MG63 (cell line): ENCODE measurements around the gene CAT. TPM values are rescaled to one million over a fixed set of nuclear protein-coding genes. Genes with fewer than 3 reads are reported as not detected.

Source experiments
- DNase-seq: peaks from one replicate; pipeline ENCODE4 v3.0.0-alpha.2; 2020
- H3K27me3 ChIP-seq: fragments of 250-450 bp; sonication (Bioruptor Pico); 2 replicates; pipeline ENCODE4 v1.5.1; 2020; ENCODE audit warnings: mild to moderate bottlenecking, moderate library complexity
- H3K36me3 ChIP-seq: fragments of 250-450 bp; sonication (Bioruptor Pico); 2 replicates; pipeline ENCODE4 v1.5.1; 2020; ENCODE audit warnings: mild to moderate bottlenecking, moderate library complexity
- H3K4me3 ChIP-seq: fragments of 250-450 bp; sonication (Bioruptor Pico); 2 replicates; pipeline ENCODE4 v1.5.1; 2020; ENCODE audit warnings: mild to moderate bottlenecking, moderate library complexity
- H3K9me3 ChIP-seq: fragments of 250-450 bp; sonication (Bioruptor Pico); 2 replicates; pipeline ENCODE4 v1.5.1; 2020; ENCODE audit warnings: mild to moderate bottlenecking, moderate library complexity
- total RNA-seq: library from RNA; depleted of rRNA; stranded (reverse); fragments of >200 nt; shearing (Covaris generic); gene quantifications from 2 replicates; pipeline ENCODE4 v1.2.3, GENCODE V29; 2014; ENCODE audit warnings: low replicate concordance

CAT gene
- total RNA-seq, 1 experiment from 2014 or later, result 124 TPM

- Histone ChIP-seq H3K36me3 (peaks cover 35% of the 10 kb centered on the region), H3K4me3 (no peak overlapping the region), H3K9me3 (no peaks in the 10 kb centered on the region), H3K27me3 (no peaks in the 10 kb centered on the region)
- no peak for DNase-seq
These were observed 36.9 kb downstream of the CAT start for GRCh38 chr11:34475656-34476055.

DNA sequence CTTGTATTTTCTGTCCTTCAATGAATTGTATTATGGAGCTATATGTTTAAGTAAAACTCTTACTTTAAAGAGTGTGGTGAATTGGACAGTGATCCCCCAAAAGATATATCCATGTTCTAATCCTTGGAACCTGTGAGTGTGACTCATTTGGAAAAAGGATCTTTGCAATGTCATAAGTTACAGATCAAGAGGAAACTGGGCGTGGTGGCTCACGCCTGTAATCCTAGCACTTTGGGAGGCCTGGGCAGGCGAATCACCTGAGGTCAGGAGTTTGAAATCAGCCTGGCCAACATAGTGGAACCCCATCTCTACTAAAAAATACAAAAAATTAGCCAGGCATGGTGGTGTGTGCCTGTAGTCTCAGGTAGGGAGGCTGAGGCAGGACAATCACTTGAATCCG lies 38.1 kb downstream of the CAT start:
- DNase-seq, result peak; percentile 28
- Histone ChIP-seq H3K27me3 (no peaks in the 10 kb centered on the region), H3K4me3 (no peak overlapping the region), H3K36me3 (peaks cover 23% of the 10 kb centered on the region), H3K9me3 (no peaks in the 10 kb centered on the region)

DNA sequence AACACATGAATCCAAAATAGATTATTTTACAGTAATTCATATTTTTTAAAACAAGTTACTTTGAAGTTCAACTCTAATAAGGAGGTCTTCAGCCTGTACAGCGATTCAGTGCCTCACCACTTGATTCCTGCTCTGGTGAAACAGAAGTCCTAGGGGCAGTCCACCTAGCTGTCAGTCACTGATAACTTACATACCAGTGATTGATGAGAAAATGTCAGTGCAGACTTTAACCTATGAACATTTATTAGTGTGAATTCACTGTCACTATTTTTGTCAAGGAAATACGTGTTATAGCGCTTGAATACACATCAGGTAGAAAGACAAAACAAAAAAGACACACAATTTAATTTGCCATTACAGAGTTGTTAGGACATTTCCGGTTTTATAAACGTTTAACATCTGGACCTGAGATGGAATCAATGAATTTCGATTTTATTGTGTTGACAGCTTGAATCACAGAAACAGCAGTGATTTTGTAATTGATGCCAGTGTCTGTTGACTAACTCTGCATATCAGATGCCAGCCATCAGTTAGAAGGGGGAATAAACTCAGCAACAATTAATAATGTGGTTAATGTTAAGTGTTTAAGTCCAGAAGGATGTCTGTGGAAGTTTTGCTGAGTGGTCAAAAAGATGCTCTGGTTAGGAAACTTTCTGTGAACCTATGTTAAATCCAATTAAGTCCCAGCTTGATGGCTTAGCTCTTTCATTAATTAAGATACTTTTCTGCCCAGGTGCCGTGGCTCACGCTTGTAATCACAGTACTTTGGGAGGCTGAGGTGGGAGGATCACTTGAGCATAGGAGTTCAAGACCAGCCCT lies 40.3 kb downstream of the CAT start:
- Histone ChIP-seq H3K27me3 (no peaks in the 10 kb centered on the region), H3K9me3 (no peaks in the 10 kb centered on the region), H3K36me3 (peaks cover under 1% of the 10 kb centered on the region), H3K4me3 (no peak overlapping the region)
- no peak for DNase-seq

GRCh38 chr11:34480314-34480713 lies 41.6 kb downstream of the CAT start:
- no peaks in the 10 kb centered on the region for H3K9me3 ChIP-seq
- no peak overlapping the region for H3K4me3 ChIP-seq
- DNase-seq, result no peak
- no peaks in the 10 kb centered on the region for H3K36me3 ChIP-seq
- no peaks in the 10 kb centered on the region for H3K27me3 ChIP-seq

GRCh38 chr11:34481307-34481706 lies 42.6 kb downstream of the CAT start:
- no peak for DNase-seq
- H3K36me3 ChIP-seq, result no peaks in the 10 kb centered on the region
- no peaks in the 10 kb centered on the region for H3K9me3 ChIP-seq
- H3K27me3 ChIP-seq, result no peaks in the 10 kb centered on the region
- no peak overlapping the region for H3K4me3 ChIP-seq

- no peak for DNase-seq
- no peaks in the 10 kb centered on the region for H3K36me3 ChIP-seq
- no peaks in the 10 kb centered on the region for H3K27me3 ChIP-seq
- H3K4me3 ChIP-seq, result no peak overlapping the region
- H3K9me3 ChIP-seq, result no peaks in the 10 kb centered on the region
These were observed 44.6 kb downstream of the CAT start for GRCh38 chr11:34483106-34483874.

GRCh38 chr11:34487430-34487829 lies 48.7 kb downstream of the CAT start:
- no peak overlapping the region for H3K4me3 ChIP-seq

DNA sequence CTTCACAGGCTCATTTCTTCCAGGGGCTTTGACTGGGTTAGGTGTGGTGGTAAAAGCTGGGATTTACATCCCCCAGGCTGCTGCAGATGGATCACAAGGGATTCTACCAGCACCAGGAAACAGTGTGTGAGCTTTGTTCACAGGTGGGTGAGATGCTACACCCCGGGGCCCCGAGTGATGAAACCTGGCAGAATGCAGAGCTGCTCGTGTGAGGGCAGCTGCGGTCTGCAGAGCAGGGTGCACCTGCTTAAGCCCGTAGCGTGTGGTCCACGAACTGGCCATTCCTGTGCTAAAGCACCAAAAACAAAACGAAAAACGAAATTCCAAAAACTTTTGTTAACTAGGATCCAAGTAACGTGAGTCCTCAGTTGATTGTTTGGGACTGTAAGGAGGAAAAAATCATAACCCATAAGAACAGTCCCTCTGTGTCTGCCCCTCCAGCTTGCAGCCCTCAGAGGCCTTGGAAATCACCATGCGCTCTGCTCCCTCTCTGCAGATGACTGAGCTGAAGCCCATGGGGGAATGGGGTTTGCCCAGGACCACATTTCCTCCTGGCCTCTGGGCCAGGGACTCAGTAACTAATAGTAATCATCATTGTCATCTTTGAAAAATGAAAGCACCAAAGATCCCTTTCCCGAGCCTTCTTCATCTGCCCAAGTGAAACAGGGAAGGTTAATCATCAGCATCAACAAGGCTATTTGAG lies 50.3 kb downstream of the CAT start:
- H3K27me3 ChIP-seq, result no peaks in the 10 kb centered on the region
- H3K4me3 ChIP-seq, result no peak overlapping the region
- H3K36me3 ChIP-seq, result no peaks in the 10 kb centered on the region
- H3K9me3 ChIP-seq, result no peaks in the 10 kb centered on the region
- DNase-seq, result no peak

More at GRCh38 chr11:34487430-34487829, 48.7 kb downstream of the CAT start:
- Histone ChIP-seq H3K36me3 (no peaks in the 10 kb centered on the region), H3K9me3 (no peaks in the 10 kb centered on the region), H3K27me3 (no peaks in the 10 kb centered on the region)
- no peak for DNase-seq

- Histone ChIP-seq H3K4me3 (no peak overlapping the region), H3K9me3 (no peaks in the 10 kb centered on the region), H3K36me3 (no peaks in the 10 kb centered on the region), H3K27me3 (no peaks in the 10 kb centered on the region)
- DNase-seq, result no peak
These were observed 51.6 kb downstream of the CAT start for GRCh38 chr11:34490304-34490703.

- Histone ChIP-seq H3K36me3 (no peaks in the 10 kb centered on the region), H3K27me3 (no peaks in the 10 kb centered on the region), H3K4me3 (no peak overlapping the region), H3K9me3 (no peaks in the 10 kb centered on the region)
- DNase-seq, result peak; percentile 31
These were observed 54.2 kb downstream of the CAT start for GRCh38 chr11:34492806-34493414.

DNA sequence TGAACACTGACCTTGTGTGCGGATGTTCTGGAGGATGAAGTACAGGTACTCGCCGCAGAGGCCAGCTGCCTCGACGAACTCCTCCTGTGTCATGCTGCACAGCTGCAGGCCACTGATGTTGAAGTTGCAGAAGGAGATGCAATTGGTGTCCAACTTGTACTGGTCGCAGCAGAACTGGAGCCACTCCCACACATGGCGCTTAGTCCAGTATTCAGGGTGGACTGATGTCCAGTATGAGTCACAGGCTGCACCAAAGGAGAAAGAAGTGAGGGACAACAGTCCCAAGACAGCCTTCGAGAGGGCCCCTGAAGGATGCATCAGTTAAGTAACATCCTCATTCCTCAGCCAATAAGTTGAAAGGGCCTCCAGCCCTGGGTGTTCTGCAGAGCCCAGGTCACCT lies 54.7 kb downstream of the CAT start:
- DNase-seq, result no peak
- Histone ChIP-seq H3K4me3 (no peak overlapping the region), H3K36me3 (no peaks in the 10 kb centered on the region), H3K9me3 (no peaks in the 10 kb centered on the region), H3K27me3 (no peaks in the 10 kb centered on the region)

DNA sequence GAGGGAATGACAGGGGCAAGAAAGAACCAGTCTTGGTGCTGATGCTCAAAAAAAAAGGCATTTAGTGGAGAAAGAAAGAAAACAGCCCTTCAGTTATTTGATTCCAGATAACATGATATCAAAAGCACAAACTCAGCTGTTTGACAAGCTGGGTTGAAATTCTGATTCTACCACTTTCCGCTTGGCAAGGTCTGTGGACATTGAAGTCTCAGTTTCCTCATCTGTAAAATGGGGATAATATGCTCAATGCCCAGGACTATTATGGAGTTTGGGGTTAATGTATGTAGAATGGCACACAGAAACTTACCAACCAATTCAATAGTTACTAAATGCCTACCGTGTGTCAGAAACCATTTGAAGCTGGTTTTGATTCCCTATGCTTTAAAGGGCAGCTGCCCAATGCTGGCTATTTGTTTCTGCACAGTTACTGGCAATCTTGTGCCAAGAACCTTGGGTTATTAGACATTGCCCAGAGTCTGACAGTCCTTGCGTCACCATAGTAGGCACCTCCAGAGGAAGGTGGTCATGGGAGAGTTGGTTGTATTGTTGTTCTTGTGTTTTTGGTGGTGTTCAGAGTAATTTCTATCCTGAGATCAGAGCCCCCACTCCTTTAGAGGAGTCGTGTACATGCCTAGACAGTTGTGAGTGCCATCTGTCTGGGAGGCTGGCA lies 55.3 kb downstream of the CAT start:
- Histone ChIP-seq H3K9me3 (no peaks in the 10 kb centered on the region), H3K4me3 (no peak overlapping the region)
- DNase-seq, result no peak

DNA sequence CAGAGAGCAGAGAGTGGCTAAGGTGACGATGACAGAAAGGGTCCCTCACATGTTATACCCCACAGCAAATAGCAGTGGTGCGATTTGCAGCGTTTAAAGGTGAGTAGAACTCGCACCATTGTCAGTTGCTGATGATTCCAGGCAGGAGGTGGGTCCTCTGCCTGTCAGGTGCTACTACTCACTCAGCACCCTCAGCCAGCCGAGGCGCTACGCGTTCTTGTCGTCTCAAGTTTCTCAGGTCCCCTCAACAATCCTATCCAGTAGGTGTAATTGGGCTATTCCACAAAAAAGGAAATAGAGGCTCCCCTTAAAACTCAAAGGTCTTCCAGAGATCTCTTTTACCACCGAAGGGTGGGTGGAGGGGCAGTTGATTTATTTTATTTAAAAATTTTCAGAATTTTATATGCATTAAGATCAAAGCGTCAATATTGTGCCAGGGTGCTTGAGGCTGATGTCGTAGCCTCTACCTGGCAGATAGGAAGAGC lies 56.5 kb downstream of the CAT start:
- no peaks in the 10 kb centered on the region for H3K9me3 ChIP-seq
- H3K36me3 ChIP-seq, result no peaks in the 10 kb centered on the region
- DNase-seq, result no peak
- no peaks in the 10 kb centered on the region for H3K27me3 ChIP-seq
- H3K4me3 ChIP-seq, result no peak overlapping the region

More for the DNA sequence above, 55.3 kb downstream of the CAT start:
- Histone ChIP-seq H3K36me3 (no peaks in the 10 kb centered on the region), H3K27me3 (no peaks in the 10 kb centered on the region)

GRCh38 chr11:34495724-34496377 lies 57.1 kb downstream of the CAT start:
- H3K36me3 ChIP-seq, result no peaks in the 10 kb centered on the region
- no peak overlapping the region for H3K4me3 ChIP-seq
- DNase-seq, result peak; percentile 50
- no peaks in the 10 kb centered on the region for H3K27me3 ChIP-seq
- no peaks in the 10 kb centered on the region for H3K9me3 ChIP-seq

DNA sequence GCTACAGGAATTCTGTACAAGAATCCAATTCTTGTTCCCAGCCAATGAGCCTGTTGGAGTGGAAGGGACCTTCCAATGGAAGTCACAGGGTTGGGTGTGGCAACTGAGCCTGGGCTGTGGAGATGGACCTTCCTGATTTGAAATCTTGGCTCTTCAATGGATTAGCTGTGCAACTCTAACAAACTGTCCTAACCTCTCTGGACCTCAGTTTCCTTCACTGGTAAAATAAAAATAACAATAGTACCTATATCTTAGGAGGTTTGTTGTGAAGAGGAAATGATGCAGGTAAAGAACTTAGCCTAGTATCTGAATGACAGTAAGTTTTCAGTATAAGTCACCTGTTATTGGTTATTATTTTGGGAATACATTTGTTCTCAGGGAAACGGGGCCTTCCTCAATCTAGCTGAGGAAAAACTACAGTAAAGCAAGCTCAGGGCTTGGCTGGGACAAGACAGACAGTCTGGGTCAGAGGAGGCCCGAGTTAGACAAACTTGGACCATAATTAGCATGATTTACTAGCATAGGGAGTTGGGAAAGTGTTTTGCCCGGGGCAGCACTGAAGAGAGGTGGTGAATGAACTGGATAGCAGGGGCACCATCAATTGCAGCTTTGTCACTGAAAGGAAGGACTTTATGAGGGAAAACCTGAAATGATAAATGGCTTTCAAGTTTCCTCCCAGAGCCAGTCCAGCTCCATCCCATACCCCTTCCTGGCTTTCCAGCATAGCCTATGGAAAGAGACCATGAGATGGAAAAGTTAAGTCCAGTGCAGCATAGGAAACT lies 61.2 kb downstream of the CAT start:
- Histone ChIP-seq H3K27me3 (no peaks in the 10 kb centered on the region), H3K4me3 (no peak overlapping the region), H3K36me3 (no peaks in the 10 kb centered on the region), H3K9me3 (no peaks in the 10 kb centered on the region)
- DNase-seq, result no peak
